Upper lobe of left lung (tissue), 6 donors: ENCODE results near the gene SCAMP3. TPM values are rescaled to one million over a fixed set of nuclear protein-coding genes. Genes with fewer than 3 reads are reported as not detected.

ENCODE experiments used
- ATAC-seq, 2 donors: fragments of 200-7000 bp; cut with Tn5 transposase; one replicate each; pipeline ENCODE4 v1.9.1; 2022; ENCODE audit warnings: mild to moderate bottlenecking in 2 of 2, moderate library complexity in 2 of 2; ENCODE audit not compliant: low FRiP score in 2 of 2
- DNase-seq, 2 donors: peaks; one replicate each; pipeline ENCODE4 v3.0.0-alpha.2; 2019 to 2020
- H3K27ac ChIP-seq, 4 donors: fragments of 200-600 bp; sonication (generic); one replicate each; pipeline ENCODE4 v1.5.1; 2016 to 2019
- H3K27me3 ChIP-seq, 4 donors: fragments of 200-600 bp; sonication (generic); one replicate each; pipeline ENCODE4 v1.5.1; 2017 to 2019
- H3K36me3 ChIP-seq, 4 donors: fragments of 200-600 bp; sonication (generic); one replicate each; pipeline ENCODE4 v1.5.1; 2016 to 2019
- H3K4me1 ChIP-seq, 4 donors: fragments of 200-600 bp; sonication (generic); one replicate each; pipeline ENCODE4 v1.5.1; 2018 to 2019
- H3K4me3 ChIP-seq, 4 donors: fragments of 200-600 bp; sonication (generic); one replicate each; pipeline ENCODE4 v1.5.1; 2017 to 2019; ENCODE audit warnings: mild to moderate bottlenecking in 2 of 4, moderate library complexity in 1 of 4
- H3K9me3 ChIP-seq, 4 donors: fragments of 200-600 bp; sonication (generic); one replicate each; pipeline ENCODE4 v1.5.1; 2018 to 2019
- CTCF ChIP-seq, 6 experiments: fragments of 450-650 bp in 4 of 6; fragments of 200-600 bp in 2 of 6; sonication (generic) in 2 of 6; IDR thresholded peaks; one replicate each; pipeline ENCODE4 v1.5.1; 2016 to 2019; ENCODE audit warnings: antibody characterized with exemption in 6 of 6
- EP300 ChIP-seq, 4 donors: sonication (generic); formaldehyde crosslinking; IDR thresholded peaks; one replicate each; pipeline ENCODE4 v1.5.1; 2017; ENCODE audit warnings: antibody characterized with exemption in 4 of 4, control low read depth in 2 of 4
- POLR2A ChIP-seq, 4 donors: fragments of 450-650 bp; IDR thresholded peaks; one replicate each; pipeline ENCODE4 v1.5.1; 2016 to 2017; ENCODE audit warnings: antibody characterized with exemption in 4 of 4, mild to moderate bottlenecking in 2 of 4
- POLR2AphosphoS5 ChIP-seq, 2 donors: sonication (generic); formaldehyde crosslinking; IDR thresholded peaks; one replicate each; pipeline ENCODE4 v1.5.1; 2017; ENCODE audit warnings: antibody characterized with exemption in 2 of 2
- WGBS, 2 donors: methylation state at CpG; one replicate each; pipeline ENCODE4 v1.1.5; 2017 to 2018; 5-methylcytosine and 5-hydroxymethylcytosine counted together
- total RNA-seq, 6 donors: library from RNA; depleted of rRNA in 4 of 6; stranded (reverse); fragments of >200 nt in 4 of 6; gene quantifications; one replicate each; pipeline versions ENCODE4 v1.1.0 to v1.2.1, GENCODE V29; 2016 to 2021
- donor health status: DM: no; HTN: no; CAD: no; lungs with moderate emphysema.
- donor health status: DM: no; HTN: yes; CAD: no; lungs with severe emphysema.

The SCAMP3 gene
- total RNA-seq, 6 donors from 2014 or later: 61.5 to 96.1 (median 70.4) TPM

- H3K4me3 ChIP-seq: peak overlapping the region in 1 of 4 donors; percentile 95
- H3K27ac ChIP-seq: peak overlapping the region in 2 of 4 donors; percentile 91 to 95
Measured at GRCh38 chr1:155307247-155307740, 45.1 kb upstream of the SCAMP3 start.

DNA sequence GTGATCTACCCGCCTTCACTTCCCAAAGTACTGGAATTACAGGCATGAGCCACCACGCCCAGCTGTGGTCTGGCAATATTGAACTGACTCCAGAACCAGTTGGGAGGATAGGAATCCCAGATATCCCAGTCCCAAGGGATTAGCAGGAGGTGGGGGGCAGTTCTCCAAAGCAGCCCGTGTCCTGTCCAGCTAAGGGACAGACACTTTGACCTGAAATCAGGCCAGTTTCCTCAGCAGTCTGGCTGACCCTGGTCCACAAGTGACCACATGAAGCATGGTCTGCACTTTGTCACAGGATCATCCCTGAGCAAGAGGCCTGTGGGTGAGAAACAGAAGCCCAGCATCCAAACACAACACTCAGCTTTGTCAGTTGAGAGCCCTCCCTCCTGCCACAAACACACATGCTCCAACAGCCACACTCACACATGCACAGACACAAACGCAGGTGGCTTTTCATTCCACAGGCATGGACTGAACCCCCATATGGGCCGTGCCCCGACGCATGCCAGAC, 43.8 kb upstream of the SCAMP3 start:
- Histone ChIP-seq H3K36me3 (peaks cover 0 to 7% (median 0%) of the 10 kb centered on the region in 4 donors), H3K9me3 (no peaks in the 10 kb centered on the region), H3K27ac (no peak overlapping the region), H3K27me3 (no peaks in the 10 kb centered on the region), H3K4me3 (no peak overlapping the region), H3K4me1 (peaks cover 20 to 30% (median 23%) of the 10 kb centered on the region in 4 donors)
- no peak for TF ChIP-seq EP300 (IDR thresholded peaks at IDR 0.05)
- DNase-seq (peak in 1 of 2 donors; percentile 46), ATAC-seq (no peak)
- 81 to 82% methylated on average over 7 of the region's 7 CpGs for WGBS, 2 donors

More at GRCh38 chr1:155307247-155307740, 45.1 kb upstream of the SCAMP3 start:
- TF ChIP-seq POLR2AphosphoS5 (IDR thresholded peaks at IDR 0.05) (no peak), CTCF (IDR thresholded peaks at IDR 0.05) (peak in 2 of 6 experiments; percentile 29 to 31), POLR2A (IDR thresholded peaks at IDR 0.05) (no peak)
- DNase-seq: no peak
- Histone ChIP-seq H3K9me3 (no peaks in the 10 kb centered on the region), H3K4me1 (peaks cover 27 to 37% (median 33%) of the 10 kb centered on the region in 4 donors), H3K27me3 (no peaks in the 10 kb centered on the region), H3K36me3 (peaks cover 0 to 12% (median 0%) of the 10 kb centered on the region in 4 donors)
- WGBS, 2 donors: 56 to 62% methylated on average over 6 of the region's 6 CpGs
- no peak for ATAC-seq

DNA sequence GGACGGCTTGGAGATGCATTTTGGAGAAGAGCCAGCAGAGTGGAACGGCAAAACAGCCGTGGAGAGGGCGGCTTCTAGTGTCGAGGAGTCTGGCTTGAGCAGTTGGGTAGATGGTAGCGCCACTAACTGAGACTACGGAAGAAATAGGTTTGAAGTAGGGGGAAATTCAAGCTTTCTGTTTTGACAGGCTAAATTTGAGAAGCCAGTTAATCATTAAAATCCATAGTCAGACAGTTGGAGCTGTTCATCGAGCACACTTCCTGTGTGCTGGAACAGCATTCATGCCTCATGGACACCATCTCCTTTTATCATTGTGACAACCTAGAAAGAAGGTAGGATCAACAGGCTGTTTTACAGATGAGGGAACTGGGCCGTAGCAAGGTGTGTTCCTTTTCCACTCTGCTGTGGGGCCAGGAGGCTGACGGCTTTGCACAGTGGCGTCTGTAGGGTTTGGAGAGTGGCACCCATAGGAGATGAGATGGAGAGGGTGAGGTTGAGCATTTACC, 42.5 kb upstream of the SCAMP3 start:
- H3K27ac ChIP-seq: no peak overlapping the region
- TF ChIP-seq CTCF (IDR thresholded peaks at IDR 0.05) (no peak), POLR2AphosphoS5 (IDR thresholded peaks at IDR 0.05) (no peak), EP300 (IDR thresholded peaks at IDR 0.05) (no peak)
- no peak overlapping the region for H3K4me3 ChIP-seq
- peaks cover 7 to 17% (median 10%) of the 10 kb centered on the region in 4 donors for H3K4me1 ChIP-seq
- WGBS, 2 donors: 63 to 69% methylated on average over 9 to 11 of the region's 11 CpGs
- DNase-seq (no peak), ATAC-seq (no peak)
- H3K36me3 ChIP-seq: no peaks in the 10 kb centered on the region
- H3K27me3 ChIP-seq: no peaks in the 10 kb centered on the region
- no peaks in the 10 kb centered on the region for H3K9me3 ChIP-seq

- H3K4me1 ChIP-seq: no peaks in the 10 kb centered on the region
- no peaks in the 10 kb centered on the region for H3K9me3 ChIP-seq
- WGBS, 2 donors: 88 to 89% methylated on average over 5 of the region's 5 CpGs
- no peak within 1 kb of the TSS for H3K27ac ChIP-seq
- DNase-seq (no peak), ATAC-seq (no peak)
- H3K36me3 ChIP-seq: no peaks in the 10 kb centered on the region
- TF ChIP-seq CTCF (IDR thresholded peaks at IDR 0.05) (no peak), EP300 (IDR thresholded peaks at IDR 0.05) (no peak), POLR2AphosphoS5 (IDR thresholded peaks at IDR 0.05) (no peak), POLR2A (IDR thresholded peaks at IDR 0.05) (no peak)
- H3K27me3 ChIP-seq: no peaks in the 10 kb centered on the region
- H3K4me3 ChIP-seq: no peak within 1 kb of the TSS
Measured at GRCh38 chr1:155301342-155301841, 39.2 kb upstream of the SCAMP3 start, which contains the start of gene PKLR. Gene PKLR, minus strand, starts transcription at chr1:155301438. Its CDS starts 43 bp downstream, at chr1:155301395.

DNA sequence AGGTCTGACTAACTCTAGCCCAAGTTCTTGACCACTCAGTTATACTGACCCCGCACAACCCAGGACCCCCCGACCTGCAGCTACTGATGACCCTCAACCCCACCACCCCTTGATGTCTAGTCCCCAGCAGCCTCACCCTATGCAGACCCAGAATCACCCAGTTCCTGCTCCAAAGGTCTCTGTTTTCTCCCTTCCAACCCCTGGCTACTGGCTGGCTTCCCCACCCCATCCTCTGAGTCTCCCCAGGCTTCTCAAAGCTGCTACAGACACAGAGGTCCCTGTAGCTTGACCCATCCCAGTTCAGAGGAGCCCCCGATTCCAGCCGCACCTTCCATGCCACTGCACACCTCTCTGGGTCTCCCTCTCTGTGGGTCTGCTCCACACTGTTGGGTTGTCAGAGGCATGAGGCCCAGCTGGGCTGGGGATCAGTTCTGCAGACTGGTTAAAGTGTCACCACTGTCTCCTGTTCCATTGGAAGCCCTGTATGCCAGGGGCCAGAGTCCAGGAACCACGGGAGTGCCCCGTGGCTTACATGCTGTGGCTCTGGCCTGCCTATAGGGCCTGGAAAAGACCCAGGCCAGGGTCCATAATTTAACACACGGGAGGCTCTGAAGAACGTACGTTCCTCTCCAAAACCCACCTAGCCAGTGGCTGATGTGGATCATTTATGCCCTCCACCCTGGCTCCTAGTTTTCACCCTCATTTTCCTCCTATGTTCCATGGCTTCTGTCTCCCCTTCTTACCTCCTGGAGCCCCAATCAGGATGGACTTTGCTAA, 38.6 kb upstream of the SCAMP3 start:
- ATAC-seq (no peak), DNase-seq (no peak)
- Histone ChIP-seq H3K4me1 (no peaks in the 10 kb centered on the region), H3K27me3 (peaks cover 0 to 2% (median under 1%) of the 10 kb centered on the region in 4 donors), H3K9me3 (no peaks in the 10 kb centered on the region), H3K27ac (no peak overlapping the region), H3K36me3 (no peaks in the 10 kb centered on the region), H3K4me3 (no peak overlapping the region)
- 91% methylated on average over 7 to 9 of the region's 9 CpGs for WGBS, 2 donors
- no peak for TF ChIP-seq POLR2A (IDR thresholded peaks at IDR 0.05)
- TF ChIP-seq POLR2AphosphoS5 (IDR thresholded peaks at IDR 0.05): no peak
- no peak for TF ChIP-seq EP300 (IDR thresholded peaks at IDR 0.05)
- no peak for TF ChIP-seq CTCF (IDR thresholded peaks at IDR 0.05)
